Measurements from ENCODE around the gene KCND2. TPM values are rescaled to one million over a fixed set of nuclear protein-coding genes. Genes with fewer than 3 reads are reported as not detected.

The KCND2 gene
- total RNA-seq, 2 experiments from 2014 or later, result not detected

GRCh38 chr7:120665068-120665467 is 392.1 kb downstream of the KCND2 start:
- no peak overlapping the region for H3K4me3 Mint-ChIP-seq
- TF ChIP-seq CTCF (IDR thresholded peaks at IDR 0.05), result no peak
- ATAC-seq (no peak), DNase-seq (no peak)
- intact Hi-C loops (cut with micrococcal nuclease), result no loop called here
- H3K9me3 Mint-ChIP-seq, result peaks cover 2% of the 10 kb centered on the region
- H3K36me3 Mint-ChIP-seq (ENCODE audit: low read depth), result no peaks in the 10 kb centered on the region
- H3K27me3 Mint-ChIP-seq, result no peaks in the 10 kb centered on the region
- H3K4me1 Mint-ChIP-seq (ENCODE audit: low read depth), result no peaks in the 10 kb centered on the region
- POLR2A ChIA-PET, result no interaction called here
- CTCF ChIA-PET, result no interaction called here
- no peak overlapping the region for H3K27ac Mint-ChIP-seq

GRCh38 chr7:120675076-120675475 is 402.1 kb downstream of the KCND2 start:
- intact Hi-C loops (cut with micrococcal nuclease), result no loop called here
- ATAC-seq (no peak), DNase-seq (no peak)
- no peaks in the 10 kb centered on the region for H3K9me3 Mint-ChIP-seq
- no peak overlapping the region for H3K27ac Mint-ChIP-seq
- H3K27me3 Mint-ChIP-seq, result no peaks in the 10 kb centered on the region
- POLR2A ChIA-PET, result no interaction called here
- H3K4me1 Mint-ChIP-seq (ENCODE audit: low read depth), result no peaks in the 10 kb centered on the region
- H3K36me3 Mint-ChIP-seq (ENCODE audit: low read depth), result no peaks in the 10 kb centered on the region
- H3K4me3 Mint-ChIP-seq, result no peak overlapping the region
- TF ChIP-seq CTCF (IDR thresholded peaks at IDR 0.05), result no peak
- CTCF ChIA-PET, result no interaction called here

- intact Hi-C loops (cut with micrococcal nuclease), result no loop called here
- TF ChIP-seq CTCF (IDR thresholded peaks at IDR 0.05), result no peak
- H3K9me3 Mint-ChIP-seq, result no peaks in the 10 kb centered on the region
Measured at GRCh38 chr7:120677535-120677934, 404.6 kb downstream of the KCND2 start.

DNA sequence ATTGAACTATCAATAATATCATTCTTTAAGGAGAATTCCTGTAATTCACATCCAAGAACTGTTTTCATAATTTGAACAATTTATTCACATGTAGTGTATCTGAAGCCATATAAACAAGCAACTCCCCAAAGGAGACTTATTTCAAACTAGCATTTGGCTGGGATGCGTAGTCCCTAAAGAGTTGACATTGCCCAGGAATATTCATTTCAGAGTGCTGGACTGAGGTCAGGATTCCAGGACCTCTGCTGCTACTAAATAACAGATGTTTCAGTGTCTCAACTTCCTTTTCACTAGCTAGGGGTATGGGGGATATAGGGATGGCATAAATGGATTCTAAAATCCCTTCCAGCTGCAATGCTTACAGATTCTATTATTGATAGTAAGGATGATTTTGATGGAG is 408.0 kb downstream of the KCND2 start:
- CTCF ChIA-PET, result no interaction called here
- no peak for DNase-seq
- POLR2A ChIA-PET, result no interaction called here
- Mint-ChIP-seq H3K27ac (no peak overlapping the region), H3K9me3 (no peaks in the 10 kb centered on the region), H3K4me1 (ENCODE audit: low read depth) (no peaks in the 10 kb centered on the region), H3K36me3 (ENCODE audit: low read depth) (no peaks in the 10 kb centered on the region), H3K27me3 (no peaks in the 10 kb centered on the region), H3K4me3 (no peak overlapping the region)
- ATAC-seq, result no peak
- no peak for TF ChIP-seq CTCF (IDR thresholded peaks at IDR 0.05)
- intact Hi-C loops (cut with micrococcal nuclease), result no loop called here

More at GRCh38 chr7:120677535-120677934, 404.6 kb downstream of the KCND2 start:
- no peak for ATAC-seq
- no peaks in the 10 kb centered on the region for H3K27me3 Mint-ChIP-seq
- no peaks in the 10 kb centered on the region for H3K4me1 Mint-ChIP-seq (ENCODE audit: low read depth)
- H3K36me3 Mint-ChIP-seq (ENCODE audit: low read depth), result no peaks in the 10 kb centered on the region
- no peak overlapping the region for H3K4me3 Mint-ChIP-seq
- POLR2A ChIA-PET, result no interaction called here
- no peak for DNase-seq
- CTCF ChIA-PET, result no interaction called here
- no peak overlapping the region for H3K27ac Mint-ChIP-seq

- ATAC-seq (no peak), DNase-seq (no peak)
- Mint-ChIP-seq H3K27me3 (no peaks in the 10 kb centered on the region), H3K27ac (no peak overlapping the region), H3K4me3 (no peak overlapping the region), H3K4me1 (ENCODE audit: low read depth) (no peaks in the 10 kb centered on the region), H3K36me3 (ENCODE audit: low read depth) (no peaks in the 10 kb centered on the region), H3K9me3 (no peaks in the 10 kb centered on the region)
- ChIA-PET POLR2A (no interaction called here), CTCF (interaction anchor here (1.2 kb wide), 1 partner anchor 24 kb away, joined by 3 read pairs; no protein-coding TSS in a partner anchor)
- intact Hi-C loops (cut with micrococcal nuclease), result no loop called here
- TF ChIP-seq CTCF (IDR thresholded peaks at IDR 0.05), result no peak
Measured at GRCh38 chr7:120684463-120684862, 411.5 kb downstream of the KCND2 start.

Measured in activated CD8-positive, alpha-beta T cell treated with anti-CD3 and anti-CD28 coated beads for 36 hours (primary cell).